Measurements from ENCODE around the gene TSNAXIP1.

DNA sequence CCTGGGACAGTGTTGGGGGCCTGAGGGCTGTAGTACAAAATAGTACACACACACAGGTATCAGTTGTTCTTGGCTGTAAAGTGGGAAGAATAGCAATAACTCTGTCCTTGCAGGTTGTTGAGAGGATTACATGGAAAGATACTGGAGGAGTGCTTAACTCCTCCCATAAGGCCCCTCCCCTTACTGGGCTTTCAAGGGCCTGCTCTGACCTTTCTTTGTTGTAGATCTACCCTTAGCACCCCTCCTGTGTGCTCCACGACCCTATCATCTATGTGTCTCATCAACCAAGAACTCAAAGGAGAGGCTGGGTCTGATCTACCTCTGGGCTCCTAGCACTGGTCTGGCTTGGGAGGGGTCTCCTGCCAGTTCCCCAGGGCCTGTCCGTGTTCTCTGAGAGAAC, 57.9 kb downstream of the TSNAXIP1 start:
- TF ChIP-seq CTCF (IDR thresholded peaks at IDR 0.05) (no peak), POLR2A (IDR thresholded peaks at IDR 0.05) (no peak)
